Mesendoderm (in vitro differentiated cells): Measurements from ENCODE around the gene NKX2-2.

Experiments
- DNase-seq: peaks from one replicate; pipeline ENCODE4 v3.0.0; 2013
- H2AK5ac ChIP-seq: 2 replicates; pipeline ENCODE4 v1.6.1; 2013; ENCODE audit warnings: low read length, inconsistent platforms
- H2BK120ac ChIP-seq: 2 replicates; pipeline ENCODE4 v1.6.1; 2013; ENCODE audit warnings: low read depth, mild to moderate bottlenecking, low read length, moderate library complexity, mixed read lengths
- H2BK15ac ChIP-seq: replicated peaks from 2 replicates; pipeline ENCODE4 v1.6.1; 2013; ENCODE audit warnings: low read depth, mild to moderate bottlenecking, moderate library complexity
- H2BK5ac ChIP-seq: 2 replicates; pipeline ENCODE4 v1.6.1; 2013; ENCODE audit warnings: low read length, inconsistent platforms
- H3K18ac ChIP-seq: 2 replicates; pipeline ENCODE4 v1.6.1; 2013; ENCODE audit warnings: mild to moderate bottlenecking, low read length, mixed read lengths
- H3K23ac ChIP-seq: one replicate; pipeline ENCODE4 v1.6.1; 2013; ENCODE audit warnings: low read length
- H3K27ac ChIP-seq: 2 replicates; pipeline ENCODE4 v1.5.1; 2013; ENCODE audit warnings: low read depth, mild to moderate bottlenecking, inconsistent platforms, low read length, moderate library complexity
- H3K27me3 ChIP-seq: 2 replicates; pipeline ENCODE4 v1.6.1; 2013; ENCODE audit warnings: low read length, control low read depth, mild to moderate bottlenecking, inconsistent platforms; ENCODE audit not compliant: insufficient read depth, poor library complexity
- H3K36me3 ChIP-seq: 2 replicates; pipeline ENCODE4 v1.6.1; 2013; ENCODE audit warnings: low read length, inconsistent platforms; ENCODE audit not compliant: control insufficient read depth, insufficient read depth
- H3K4ac ChIP-seq: one replicate; pipeline ENCODE4 v1.6.1; 2013; ENCODE audit warnings: low read depth, mild to moderate bottlenecking, low read length, moderate library complexity
- H3K4me1 ChIP-seq: 2 replicates; pipeline ENCODE4 v1.6.1; 2013; ENCODE audit warnings: low read depth, low read length, inconsistent platforms; ENCODE audit not compliant: control insufficient read depth
- H3K4me2 ChIP-seq: 2 replicates; pipeline ENCODE4 v1.6.1; 2013; ENCODE audit warnings: low read length
- H3K4me3 ChIP-seq: 2 replicates; pipeline ENCODE4 v1.5.1; 2013; ENCODE audit warnings: mild to moderate bottlenecking, low read length
- H3K56ac ChIP-seq: one replicate; pipeline ENCODE4 v1.6.1; 2013; ENCODE audit warnings: low read length
- H3K79me1 ChIP-seq: 2 replicates; pipeline ENCODE4 v1.6.1; 2013; ENCODE audit warnings: low read length, inconsistent platforms
- H3K79me2 ChIP-seq: 2 replicates; pipeline ENCODE4 v1.6.1; 2013; ENCODE audit warnings: mild to moderate bottlenecking, low read length; ENCODE audit not compliant: control insufficient read depth, insufficient read depth
- H3K9ac ChIP-seq: 2 replicates; pipeline ENCODE4 v1.6.1; 2013; ENCODE audit warnings: low read length, inconsistent platforms
- H4K5ac ChIP-seq: one replicate; pipeline ENCODE4 v1.6.1; 2013; ENCODE audit warnings: low read length
- H4K8ac ChIP-seq: one replicate; pipeline ENCODE4 v1.6.1; 2013; ENCODE audit warnings: low read depth, mild to moderate bottlenecking, control low read depth, low read length, moderate library complexity
- WGBS: extraction: QIAGEN DNeasy Blood & Tissue Kit; methylation state at CpG from one replicate; pipeline ENCODE4 v1.1.7; 2013; ENCODE audit warnings: low lambda C conversion rate, missing lambda C conversion rate; ENCODE audit not compliant: insufficient coverage; ENCODE audit errors: extremely low coverage; 5-methylcytosine and 5-hydroxymethylcytosine counted together

Gene NKX2-2

GRCh38 chr20:21546355-21546754 is 32.5 kb upstream of the NKX2-2 start:
- no peak overlapping the region for H2BK120ac ChIP-seq
- H3K27ac ChIP-seq, result no peak overlapping the region
- H3K79me2 ChIP-seq, result no peaks in the 10 kb centered on the region
- no peak overlapping the region for H4K8ac ChIP-seq
- no peak overlapping the region for H3K4me2 ChIP-seq
- no peak overlapping the region for H3K56ac ChIP-seq
- no peak overlapping the region for H3K18ac ChIP-seq
- H2BK15ac ChIP-seq, result no peak overlapping the region
- H3K36me3 ChIP-seq, result no peaks in the 10 kb centered on the region
- no peaks in the 10 kb centered on the region for H3K27me3 ChIP-seq
- no CpG with 5 or more reads among the region's 4 CpGs for WGBS
- no peaks in the 10 kb centered on the region for H3K79me1 ChIP-seq
- no peaks in the 10 kb centered on the region for H3K4me1 ChIP-seq
- no peak overlapping the region for H2AK5ac ChIP-seq
- H4K5ac ChIP-seq, result no peak overlapping the region
- no peak overlapping the region for H3K4ac ChIP-seq
- no peak for DNase-seq
- H3K4me3 ChIP-seq, result no peak overlapping the region
- H3K9ac ChIP-seq, result no peak overlapping the region
- H3K23ac ChIP-seq, result no peak overlapping the region
- no peak overlapping the region for H2BK5ac ChIP-seq

- H2BK15ac ChIP-seq, result no peak overlapping the region
- DNase-seq, result no peak
- no peaks in the 10 kb centered on the region for H3K79me1 ChIP-seq
- no peak overlapping the region for H4K8ac ChIP-seq
- no peaks in the 10 kb centered on the region for H3K79me2 ChIP-seq
- H2AK5ac ChIP-seq, result no peak overlapping the region
- H3K23ac ChIP-seq, result no peak overlapping the region
- no peak overlapping the region for H3K4ac ChIP-seq
- no peak overlapping the region for H3K4me2 ChIP-seq
- no peaks in the 10 kb centered on the region for H3K36me3 ChIP-seq
- no peak overlapping the region for H3K4me3 ChIP-seq
- no peak overlapping the region for H3K18ac ChIP-seq
- H3K27me3 ChIP-seq, result no peaks in the 10 kb centered on the region
- no peak overlapping the region for H2BK120ac ChIP-seq
- H4K5ac ChIP-seq, result no peak overlapping the region
- H3K9ac ChIP-seq, result no peak overlapping the region
- no peak overlapping the region for H3K56ac ChIP-seq
- H3K4me1 ChIP-seq, result no peaks in the 10 kb centered on the region
- H3K27ac ChIP-seq, result no peak overlapping the region
- no CpG with 5 or more reads among the region's 3 CpGs for WGBS
- H2BK5ac ChIP-seq, result no peak overlapping the region
Measured at GRCh38 chr20:21539512-21539911, 25.6 kb upstream of the NKX2-2 start.

GRCh38 chr20:21534886-21535285 is 21.0 kb upstream of the NKX2-2 start:
- Histone ChIP-seq H3K4me2 (no peak overlapping the region), H3K27ac (no peak overlapping the region), H3K79me2 (no peaks in the 10 kb centered on the region), H4K5ac (no peak overlapping the region), H3K4ac (no peak overlapping the region), H3K36me3 (no peaks in the 10 kb centered on the region), H2AK5ac (no peak overlapping the region), H3K23ac (no peak overlapping the region), H3K9ac (no peak overlapping the region), H3K56ac (no peak overlapping the region), H2BK120ac (no peak overlapping the region), H4K8ac (no peak overlapping the region), H3K4me3 (no peak overlapping the region), H3K79me1 (no peaks in the 10 kb centered on the region), H3K18ac (no peak overlapping the region), H3K4me1 (no peaks in the 10 kb centered on the region), H2BK15ac (no peak overlapping the region), H2BK5ac (no peak overlapping the region), H3K27me3 (no peaks in the 10 kb centered on the region)
- DNase-seq, result no peak
- WGBS, result no CpG with 5 or more reads among the region's 2 CpGs

GRCh38 chr20:21534453-21534852 is 20.6 kb upstream of the NKX2-2 start:
- Histone ChIP-seq H3K4me1 (no peaks in the 10 kb centered on the region), H2AK5ac (no peak overlapping the region), H3K36me3 (no peaks in the 10 kb centered on the region), H3K4me2 (no peak overlapping the region), H3K56ac (no peak overlapping the region), H3K27ac (no peak overlapping the region), H3K9ac (no peak overlapping the region), H3K18ac (no peak overlapping the region), H3K4ac (no peak overlapping the region), H3K27me3 (no peaks in the 10 kb centered on the region), H4K5ac (no peak overlapping the region), H3K4me3 (no peak overlapping the region), H3K79me2 (no peaks in the 10 kb centered on the region), H2BK15ac (no peak overlapping the region), H2BK5ac (no peak overlapping the region), H3K23ac (no peak overlapping the region), H4K8ac (no peak overlapping the region), H3K79me1 (no peaks in the 10 kb centered on the region), H2BK120ac (no peak overlapping the region)
- no peak for DNase-seq
- WGBS, result no CpG with 5 or more reads among the region's 2 CpGs

GRCh38 chr20:21529863-21530262 is 16.0 kb upstream of the NKX2-2 start:
- Histone ChIP-seq H4K5ac (no peak overlapping the region), H3K36me3 (no peaks in the 10 kb centered on the region), H3K27ac (no peak overlapping the region), H3K4me3 (no peak overlapping the region), H3K4me1 (no peaks in the 10 kb centered on the region), H2BK15ac (no peak overlapping the region), H3K18ac (no peak overlapping the region), H3K79me1 (no peaks in the 10 kb centered on the region), H3K4me2 (no peak overlapping the region), H2BK120ac (no peak overlapping the region), H3K9ac (no peak overlapping the region), H3K23ac (no peak overlapping the region), H3K27me3 (peaks cover 10% of the 10 kb centered on the region), H2AK5ac (no peak overlapping the region), H3K56ac (no peak overlapping the region), H4K8ac (no peak overlapping the region), H3K4ac (no peak overlapping the region), H2BK5ac (no peak overlapping the region), H3K79me2 (no peaks in the 10 kb centered on the region)
- DNase-seq, result peak; percentile 44
- WGBS, result no CpG with 5 or more reads among the region's 6 CpGs

- Histone ChIP-seq H2AK5ac (no peak overlapping the region), H3K23ac (no peak overlapping the region), H3K18ac (no peak overlapping the region), H3K36me3 (no peaks in the 10 kb centered on the region), H4K8ac (no peak overlapping the region), H3K4ac (no peak overlapping the region), H3K56ac (no peak overlapping the region), H4K5ac (no peak overlapping the region), H2BK15ac (no peak overlapping the region), H3K9ac (no peak overlapping the region), H3K27me3 (peaks cover 20% of the 10 kb centered on the region), H3K27ac (no peak overlapping the region), H3K4me2 (no peak overlapping the region), H2BK120ac (no peak overlapping the region), H2BK5ac (no peak overlapping the region), H3K4me1 (no peaks in the 10 kb centered on the region), H3K4me3 (no peak overlapping the region), H3K79me2 (no peaks in the 10 kb centered on the region), H3K79me1 (no peaks in the 10 kb centered on the region)
- WGBS, result no CpG with 5 or more reads among the region's 5 CpGs
- no peak for DNase-seq
Measured at GRCh38 chr20:21528870-21529269, 15.0 kb upstream of the NKX2-2 start.
